Epithelial cell of proximal tubule (primary cell): Measurements from ENCODE around the gene UBL5. TPM values are rescaled to one million over a fixed set of nuclear protein-coding genes. Genes with fewer than 3 reads are reported as not detected.

ENCODE experiments used
- DNase-seq: peaks from one replicate; pipeline ENCODE4 v3.0.0-alpha.2; 2011; ENCODE audit warnings: low read depth
- H3K4me3 ChIP-seq: 2 replicates; pipeline ENCODE4 v1.5.1; 2011; ENCODE audit warnings: low read depth, mild to moderate bottlenecking, low read length
- CTCF ChIP-seq: conservative IDR thresholded peaks from 2 replicates; pipeline ENCODE4 v1.5.1; 2012; ENCODE audit warnings: low read depth, mild to moderate bottlenecking, low read length
- total RNA-seq: library from RNA; depleted of rRNA; stranded (reverse); fragments of >200 nt; gene quantifications from 2 replicates; pipeline ENCODE4 v1.2.3, GENCODE V29; 2015

Gene UBL5
- total RNA-seq, 1 donor from 2014 or later, result 748 TPM

DNA sequence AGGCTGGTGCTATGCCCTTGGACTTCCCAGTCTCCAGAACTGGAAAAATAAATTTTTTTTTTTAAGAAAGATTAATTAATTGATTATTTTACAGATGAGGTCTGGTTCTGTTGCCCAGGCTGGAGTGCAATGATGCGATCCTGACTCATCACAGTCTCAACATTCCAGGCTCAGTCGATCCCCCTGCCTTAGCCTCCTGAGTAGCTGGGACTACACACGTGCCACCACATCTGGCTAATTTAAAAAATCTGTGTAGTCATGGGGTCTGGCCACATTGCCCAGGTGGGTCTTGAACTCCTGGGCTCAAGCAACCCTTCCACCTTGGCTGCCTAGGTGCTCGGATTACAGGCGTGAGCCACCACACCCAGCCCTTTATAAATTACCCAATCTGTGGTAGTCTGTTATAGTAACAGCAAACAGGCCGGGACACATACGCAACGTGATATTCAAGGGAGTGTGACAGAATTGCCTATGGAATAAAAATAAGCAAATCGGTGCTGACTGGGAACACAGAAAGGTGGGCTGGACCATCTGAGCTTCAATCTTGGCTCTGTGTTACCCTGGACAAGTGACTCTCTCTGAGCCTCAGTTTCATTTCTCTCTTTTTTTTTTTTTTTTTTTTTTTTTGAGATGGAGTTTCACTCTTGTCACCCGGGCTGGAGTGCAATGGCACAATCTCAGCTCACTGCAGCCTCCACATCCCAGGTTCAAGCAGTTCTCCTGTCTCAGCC lies 50.2 kb downstream of the UBL5 start:
- no peak for TF ChIP-seq CTCF
- DNase-seq, result no peak
- no peak overlapping the region for H3K4me3 ChIP-seq

DNA sequence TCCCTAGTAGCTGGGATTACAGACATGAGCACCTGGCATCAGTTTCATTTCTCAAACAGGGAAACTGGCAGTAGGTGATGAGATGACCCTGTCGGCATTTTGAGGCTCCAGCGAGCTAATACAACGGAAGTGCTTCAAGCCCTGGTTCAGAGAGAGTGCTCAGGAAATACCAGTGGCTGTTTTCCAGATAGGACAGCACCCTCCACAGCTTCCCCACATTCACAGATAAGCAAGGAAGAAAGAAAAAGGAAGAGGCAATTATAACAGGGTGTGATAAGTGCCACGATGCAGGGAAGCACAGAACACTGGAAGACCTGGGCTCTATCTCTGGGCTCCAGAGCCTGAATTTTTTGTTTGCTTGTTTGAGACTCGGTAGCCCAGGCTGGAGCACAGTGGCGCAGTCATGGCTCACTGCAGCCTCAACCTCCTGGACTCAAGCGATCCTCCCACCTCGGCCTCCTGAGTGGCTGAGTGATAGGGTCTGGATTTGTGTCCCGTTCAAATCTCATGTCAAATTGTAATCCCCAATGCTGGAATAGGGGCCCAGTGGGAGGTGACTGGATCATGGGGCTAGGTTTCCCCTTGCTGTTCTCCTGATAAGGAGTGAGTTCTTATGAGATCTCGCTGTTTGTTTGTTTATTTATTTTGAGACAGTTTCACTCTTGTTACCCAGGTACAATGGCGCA lies 50.9 kb downstream of the UBL5 start:
- DNase-seq, result no peak
- H3K4me3 ChIP-seq, result no peak overlapping the region
- TF ChIP-seq CTCF, result no peak

Other genes starting within 250 kb of the UBL5 start
- 23.8 and 24.1 TPM in 2 replicates for gene ZNF121, start 243.4 kb upstream of the UBL5 start, total RNA-seq
- gene ZNF561, start 206.7 kb upstream of the UBL5 start, total RNA-seq, result 8.9 and 17.1 TPM in 2 replicates
- 9.0 and 21.0 TPM in 2 replicates for gene ZNF562, start 152.8 kb upstream of the UBL5 start, total RNA-seq
- 3.8 and 7.7 TPM in 2 replicates for gene ZNF846, start 59.2 kb upstream of the UBL5 start, total RNA-seq
- gene FBXL12, start 8.8 kb upstream of the UBL5 start, total RNA-seq, result 23.9 and 26.7 TPM in 2 replicates
- 114 and 195 TPM in 2 replicates for gene PIN1, start 7.4 kb downstream of the UBL5 start, total RNA-seq
- gene OLFM2, start 108.6 kb downstream of the UBL5 start, total RNA-seq, result 0.72 and 0.75 TPM in 2 replicates
- 0.06 TPM in 1 of 2 replicates, not detected in the other for gene COL5A3, start 182.6 kb downstream of the UBL5 start, total RNA-seq
- gene RDH8, start 185.6 kb downstream of the UBL5 start, total RNA-seq, result not detected in 2 replicates